NCI-H2029 treated with DMSO at 0.1 percent for 48 hours (cell line): ENCODE measurements around the gene SFT2D3.
"Not testable (repeated sequence)": the region's sequence is repeated elsewhere in the genome, so short reads cannot be mapped to it uniquely, and the experiment has no call there.

Experiments used
- DNase-seq: peaks from one replicate; lab custom pipeline; 2025; lab: John Stamatoyannopoulos, UW

Gene SFT2D3

GRCh38 chr2:127743477-127744026 is 42.3 kb downstream of the SFT2D3 start:
- DNase-seq: no peak

GRCh38 chr2:127747621-127748020 is 46.3 kb downstream of the SFT2D3 start:
- DNase-seq: no peak

DNA sequence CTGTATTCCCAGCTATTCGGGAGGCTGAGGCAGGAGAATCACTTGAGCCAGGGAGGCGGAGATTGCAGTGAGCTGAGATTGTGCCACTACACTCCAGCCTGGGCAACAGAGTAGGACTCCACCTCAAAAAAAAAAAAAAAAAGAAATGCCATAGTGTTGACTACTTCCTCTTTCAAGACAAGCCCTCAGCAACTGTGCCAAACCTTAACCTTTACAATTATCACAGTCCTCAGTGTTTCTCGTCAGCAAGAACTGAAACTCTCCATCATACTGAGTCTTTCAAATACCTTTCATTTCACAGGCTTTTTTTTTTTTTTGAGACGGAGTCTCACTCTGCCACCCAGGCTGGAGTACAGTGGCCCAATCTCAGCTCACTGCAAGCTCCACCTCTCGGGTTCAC is 48.2 kb downstream of the SFT2D3 start:
- DNase-seq: not testable (repeated sequence)

DNA sequence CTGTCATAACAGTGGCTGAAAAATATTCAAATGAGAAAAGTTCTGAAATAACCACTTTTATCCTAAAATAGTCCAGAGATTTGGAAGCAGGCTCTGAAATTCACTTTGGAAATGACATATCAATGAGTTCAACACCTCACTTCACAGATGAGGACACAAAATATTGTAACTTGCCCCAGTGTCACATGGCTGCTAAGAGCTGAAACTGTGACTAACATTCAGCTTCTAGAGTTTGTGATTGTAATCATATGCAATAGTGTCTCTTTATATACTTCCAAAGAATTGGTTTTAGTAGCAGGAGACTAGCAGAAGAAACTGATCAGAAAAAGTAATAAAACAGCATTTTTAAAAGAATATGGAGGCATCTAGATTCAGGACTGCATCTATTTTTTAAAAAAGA is 52.1 kb downstream of the SFT2D3 start:
- no peak for DNase-seq

- DNase-seq: no peak
Measured at GRCh38 chr2:127754186-127754585, 52.9 kb downstream of the SFT2D3 start.
